Stimulated activated naive CD4-positive, alpha-beta T cell (primary cell): ENCODE measurements around the gene PPP1R26.

ENCODE experiments used
- DNase-seq, 6 experiments: peaks; one replicate each; lab custom pipeline; 2025; lab: John Stamatoyannopoulos, UW

PPP1R26 gene

DNA sequence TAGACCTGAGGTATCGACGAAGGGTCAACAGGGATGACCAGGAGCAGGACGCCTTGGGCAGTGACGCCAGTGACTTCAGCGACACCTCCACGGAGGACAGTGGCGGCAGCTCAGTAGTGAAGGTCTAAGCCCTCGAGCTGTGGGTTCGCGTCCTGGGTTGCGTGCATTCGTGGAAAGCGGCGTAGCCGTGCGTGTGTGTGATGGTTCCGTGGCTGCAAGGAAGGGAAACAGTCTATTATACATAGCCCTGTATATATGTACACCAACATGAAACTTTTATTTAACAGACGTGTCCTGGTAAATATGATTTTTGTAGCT lies 8.4 kb downstream of the PPP1R26 start:
- no peak for DNase-seq

DNA sequence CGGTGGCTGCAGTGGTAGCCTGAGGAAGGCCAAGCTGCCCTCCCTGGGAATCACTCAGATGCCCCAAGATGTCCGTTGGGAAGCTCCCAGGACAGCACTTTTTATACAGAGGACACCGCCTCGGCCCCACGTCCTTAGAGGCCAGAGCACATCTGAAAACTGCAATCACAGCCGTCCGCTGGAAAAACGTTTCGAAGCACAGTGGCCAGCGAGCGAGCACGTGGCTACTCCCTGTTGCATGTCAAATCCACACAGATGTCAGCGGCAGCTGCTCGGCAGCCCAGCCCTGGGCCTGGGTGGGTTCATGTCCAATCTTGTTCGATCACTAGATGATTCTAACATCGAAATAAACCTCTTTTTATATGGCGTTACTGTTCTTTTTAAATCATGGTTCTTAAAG lies 8.9 kb downstream of the PPP1R26 start:
- no peak for DNase-seq

DNA sequence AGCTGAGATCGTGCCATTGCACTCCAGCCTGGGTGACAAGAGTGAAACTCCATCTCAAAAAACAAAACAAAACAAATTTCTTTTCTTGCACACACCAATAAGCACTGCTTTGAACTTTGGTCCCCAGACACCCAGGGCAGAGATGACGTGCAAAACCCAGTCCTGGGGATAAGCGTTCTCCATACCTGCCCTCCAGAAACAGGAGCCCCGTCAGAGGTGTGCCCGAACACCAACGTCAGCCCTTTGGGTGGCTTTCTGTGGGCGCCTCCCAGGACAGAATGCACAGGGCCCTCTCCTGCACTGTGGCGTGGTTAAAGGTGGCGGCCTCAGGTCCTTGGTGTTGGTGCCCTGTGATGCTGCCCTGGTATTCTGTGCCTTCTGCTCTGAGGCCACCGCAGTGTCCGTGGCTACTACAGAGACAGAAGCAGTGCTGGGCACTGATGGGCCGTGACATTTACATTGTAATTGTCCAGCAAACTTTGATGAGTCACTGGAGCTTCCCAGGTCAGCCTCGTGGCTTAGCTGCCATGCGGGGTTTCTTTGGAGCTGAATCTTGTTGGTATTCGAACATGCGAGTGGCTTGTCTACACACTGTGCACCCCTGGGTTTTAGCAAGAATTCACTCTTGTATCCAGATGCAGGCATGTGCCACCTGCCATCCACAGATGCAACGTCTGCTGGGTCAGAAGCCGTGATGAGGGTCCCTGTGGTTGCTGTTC lies 9.8 kb downstream of the PPP1R26 start:
- DNase-seq = no peak

DNA sequence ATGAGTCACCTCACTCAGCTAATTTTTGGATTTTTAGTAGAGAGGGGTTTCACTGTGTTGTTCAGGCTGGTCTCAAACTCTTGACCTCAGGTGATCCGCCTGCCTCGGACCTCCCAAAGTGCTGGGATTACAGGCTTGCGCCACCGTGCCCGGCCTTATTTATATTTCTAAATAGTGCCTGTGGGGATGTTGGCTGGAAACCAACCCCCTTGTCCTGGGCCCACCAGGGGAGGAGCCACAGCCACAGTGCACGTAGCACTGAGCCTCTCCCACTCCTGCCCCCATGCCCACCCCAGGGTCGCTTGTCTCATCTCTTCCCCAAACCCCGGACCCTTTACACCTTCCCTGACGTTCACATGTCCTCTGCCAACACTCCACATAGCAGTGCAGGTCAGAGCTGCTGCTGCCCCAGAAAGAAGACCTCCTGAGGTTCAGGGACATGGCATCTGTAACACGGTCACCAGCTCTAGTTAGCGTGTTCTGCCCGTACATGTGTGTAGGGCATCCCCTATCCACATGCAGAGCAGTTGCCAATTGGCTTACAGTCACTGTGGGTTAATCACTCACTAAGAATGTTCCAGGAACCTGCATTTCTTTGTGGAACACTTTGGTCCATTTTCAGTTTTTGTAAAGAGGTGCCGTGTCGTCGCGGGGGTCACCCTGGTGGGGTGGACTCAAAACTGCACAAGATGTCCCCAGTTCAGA lies 10.7 kb downstream of the PPP1R26 start:
- DNase-seq = no peak

DNA sequence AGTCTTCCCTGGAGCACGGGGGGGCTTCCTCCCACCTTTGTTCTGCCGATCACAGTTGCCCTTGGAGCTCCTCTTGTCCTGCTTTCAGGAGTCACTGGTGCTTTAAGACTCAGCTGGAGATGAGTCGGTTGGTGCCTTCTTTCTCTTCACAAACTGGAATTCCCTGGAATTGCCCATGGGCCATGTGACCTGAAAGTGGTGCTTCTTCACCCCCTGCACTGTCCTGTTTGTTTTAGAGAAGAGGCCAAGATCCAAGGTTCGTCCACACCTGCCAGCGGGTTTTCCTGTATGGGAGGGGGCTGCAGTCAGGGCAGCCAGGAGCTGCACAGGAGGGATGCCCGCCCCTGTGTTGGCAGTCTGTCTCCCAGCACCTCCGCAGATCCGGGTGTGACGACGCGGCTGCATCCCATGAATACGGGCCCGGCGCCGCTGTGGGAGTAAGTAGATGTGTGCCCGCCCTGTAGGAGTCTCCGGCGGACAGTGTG lies 11.4 kb downstream of the PPP1R26 start:
- no peak for DNase-seq

DNA sequence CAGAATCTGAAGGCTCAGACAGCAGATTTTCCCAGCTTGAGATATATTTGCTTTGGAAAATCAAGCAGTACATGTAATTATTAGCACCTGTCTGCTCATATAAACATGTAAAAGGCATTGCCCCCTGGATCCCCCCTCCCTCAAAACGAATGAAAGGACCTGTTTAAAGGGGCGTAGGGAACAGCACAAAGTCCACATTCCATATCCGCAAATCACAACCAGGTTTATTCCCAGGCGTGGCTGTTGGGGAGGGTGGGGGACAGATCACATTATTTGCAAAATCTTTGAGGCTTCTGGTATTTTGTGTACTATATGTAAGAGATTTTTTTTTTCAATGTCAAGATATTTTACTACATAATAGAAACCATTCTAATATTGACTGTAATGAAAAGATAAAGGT lies 12.2 kb downstream of the PPP1R26 start:
- DNase-seq = no peak

DNA sequence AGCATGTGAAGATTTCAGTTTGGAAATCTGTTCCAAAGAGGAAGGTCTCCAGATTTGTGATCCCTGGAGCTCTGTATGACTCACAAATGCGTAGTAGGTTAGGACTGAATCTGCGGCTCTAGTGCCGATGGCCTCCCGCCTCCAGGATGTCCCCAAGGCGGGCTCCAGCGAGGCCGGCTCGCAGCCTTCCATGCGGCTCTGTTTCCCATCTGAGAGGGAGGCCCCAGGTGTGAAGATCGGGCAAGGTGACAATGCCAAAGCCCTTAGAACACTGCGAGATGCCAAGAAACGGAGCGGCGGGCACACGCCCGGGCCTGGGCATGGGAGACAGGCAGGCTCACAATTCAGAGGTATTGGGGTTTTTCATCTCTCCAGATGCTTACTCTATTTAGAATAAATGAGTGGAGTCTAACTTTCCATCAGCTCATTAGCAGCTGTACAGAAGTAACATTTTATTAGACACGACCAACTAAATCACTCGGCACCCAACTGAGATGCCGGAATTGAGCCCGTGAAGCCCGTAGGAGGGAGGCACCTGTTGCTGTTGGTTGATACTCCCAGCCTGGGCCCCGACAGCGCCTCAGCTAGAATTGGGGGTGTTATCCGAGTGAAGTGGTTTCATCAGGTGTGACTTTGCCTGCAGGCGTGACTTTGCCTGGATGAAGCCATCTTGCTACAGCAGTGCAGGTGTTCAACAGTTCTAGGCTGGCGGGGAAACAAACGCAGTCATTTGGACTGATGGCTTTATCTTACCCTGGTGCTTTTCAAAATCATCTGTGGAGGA lies 13.5 kb downstream of the PPP1R26 start:
- DNase-seq = no peak

DNA sequence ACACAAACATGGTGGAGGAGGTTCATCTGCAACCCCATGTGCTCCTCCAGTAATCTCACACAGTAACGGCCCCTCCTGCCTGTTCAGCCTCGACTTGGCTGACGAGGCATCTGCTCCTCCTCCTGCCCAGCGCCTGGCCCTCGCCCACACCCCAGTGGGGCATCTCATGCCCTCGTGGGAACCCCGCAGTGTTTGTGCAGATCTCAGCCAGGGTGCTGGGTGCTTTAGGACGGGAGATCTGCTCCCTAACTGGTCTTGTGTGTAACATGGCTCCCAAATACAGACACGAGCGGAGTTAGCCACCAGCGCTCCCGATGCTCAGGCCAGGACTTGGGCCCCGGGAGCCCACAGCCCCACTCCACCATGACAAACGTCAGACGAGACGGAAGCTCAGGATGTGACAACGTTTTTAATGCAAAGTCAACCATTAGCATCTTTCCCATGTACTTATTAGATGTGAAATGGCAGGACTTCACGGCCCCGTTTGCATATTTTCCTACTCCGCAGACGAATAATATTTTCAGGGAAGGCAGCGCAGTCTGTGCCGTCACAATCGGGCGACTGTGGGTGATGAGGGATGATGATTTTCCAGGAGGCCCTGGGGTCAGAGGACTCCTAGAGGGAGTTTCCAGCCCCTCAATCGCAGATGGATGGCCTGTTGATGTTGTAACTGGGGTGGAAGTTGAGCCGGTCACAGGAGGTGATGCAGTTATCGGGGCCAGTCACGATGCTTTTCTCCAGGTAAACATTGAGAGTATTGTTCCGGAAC lies 15.4 kb downstream of the PPP1R26 start:
- DNase-seq = no peak

DNA sequence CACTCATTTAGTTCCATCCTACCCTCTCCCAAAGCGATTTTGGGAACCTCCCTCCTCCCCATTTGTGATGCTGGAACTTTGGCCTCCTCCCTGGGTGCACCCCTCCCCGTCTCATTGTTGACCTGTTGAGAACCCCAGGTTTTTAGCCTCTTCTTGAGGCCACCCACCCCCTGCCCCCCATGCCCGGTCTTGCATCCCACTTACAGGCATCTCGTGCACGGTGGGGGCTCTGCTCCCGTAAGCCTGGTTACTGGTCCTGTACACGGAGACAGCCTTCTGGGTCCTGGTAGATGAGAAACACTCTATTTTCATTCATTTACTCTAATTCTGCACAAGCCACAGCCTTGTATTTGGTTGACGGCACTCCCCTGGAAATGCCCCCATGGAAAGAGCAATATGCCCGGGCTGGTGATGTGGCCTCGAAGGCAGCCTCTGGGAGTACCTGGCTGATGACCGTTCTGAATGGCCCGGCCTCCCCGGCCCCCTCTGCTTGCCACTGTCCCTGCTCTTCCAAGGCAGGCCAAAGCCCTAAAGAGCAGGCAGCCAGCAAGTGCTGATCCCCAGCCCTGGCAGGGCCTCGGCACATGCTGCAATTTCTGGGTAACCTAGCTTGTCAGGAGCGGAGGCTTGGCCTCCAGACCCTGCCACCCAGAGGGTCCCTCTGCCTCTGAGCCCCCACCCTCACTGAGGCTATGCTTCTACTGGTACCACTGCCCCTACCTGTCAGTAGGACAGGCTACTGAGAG lies 19.0 kb downstream of the PPP1R26 start:
- no peak for DNase-seq

DNA sequence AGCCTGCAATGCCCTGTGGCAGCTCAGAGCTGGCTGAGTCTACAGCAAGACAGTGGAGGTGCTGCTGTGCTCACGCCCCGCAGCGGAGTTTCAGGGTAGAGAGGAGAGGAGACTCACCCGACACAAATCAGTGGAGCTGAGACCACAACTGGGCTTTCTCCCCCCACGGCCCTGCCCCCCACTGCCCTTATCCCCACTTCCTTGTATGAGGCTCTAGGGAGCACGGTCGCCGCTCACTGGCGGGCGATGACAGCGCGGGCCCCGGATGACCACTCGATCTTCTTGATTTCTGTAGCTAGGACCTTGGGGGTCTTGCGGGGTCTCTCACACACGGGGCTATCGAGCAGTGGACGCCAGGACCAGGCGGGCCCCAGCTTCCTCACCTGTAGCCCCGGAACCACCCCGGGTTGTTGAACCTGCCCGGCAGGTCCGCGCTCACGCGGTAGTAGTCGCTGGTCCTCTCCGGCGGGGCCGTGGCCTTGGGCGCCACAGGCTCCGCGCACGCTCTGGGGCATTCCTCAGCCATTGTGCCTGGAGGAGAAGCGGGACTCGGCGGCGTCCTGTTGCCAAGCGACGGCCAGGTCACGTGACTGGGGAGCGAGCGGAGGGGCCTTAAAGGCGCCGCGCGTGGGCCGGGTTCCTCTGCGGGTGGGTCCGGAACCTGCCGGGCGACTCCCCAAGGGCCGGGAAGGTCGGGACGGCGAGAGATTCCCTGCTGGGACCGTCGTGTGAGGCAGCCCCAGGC lies 19.9 kb downstream of the PPP1R26 start:
- peak; percentile 64 to 90 (median 80) for DNase-seq

DNA sequence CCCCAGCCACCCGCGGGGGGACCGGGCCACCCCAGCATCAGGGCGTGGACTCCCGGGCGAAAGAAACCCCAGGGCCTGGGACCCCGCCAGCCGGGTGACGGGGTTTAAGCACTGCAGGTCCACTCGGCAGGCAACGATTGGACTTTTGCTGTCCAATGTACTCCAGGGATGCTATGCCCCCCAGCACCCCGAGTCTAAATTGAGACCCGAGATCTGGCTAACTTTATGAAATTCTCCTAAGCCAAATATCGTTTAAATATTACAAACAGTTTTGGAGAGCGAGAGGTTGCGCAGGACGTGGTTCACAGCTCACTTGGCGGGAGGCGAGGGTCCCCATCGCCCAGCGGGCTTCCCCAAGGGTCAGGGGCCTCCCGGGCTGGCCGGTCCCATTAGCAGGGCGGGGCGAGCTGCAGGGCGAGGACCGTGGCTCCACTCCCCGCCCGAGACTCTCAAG lies 20.5 kb downstream of the PPP1R26 start:
- DNase-seq = no peak

DNA sequence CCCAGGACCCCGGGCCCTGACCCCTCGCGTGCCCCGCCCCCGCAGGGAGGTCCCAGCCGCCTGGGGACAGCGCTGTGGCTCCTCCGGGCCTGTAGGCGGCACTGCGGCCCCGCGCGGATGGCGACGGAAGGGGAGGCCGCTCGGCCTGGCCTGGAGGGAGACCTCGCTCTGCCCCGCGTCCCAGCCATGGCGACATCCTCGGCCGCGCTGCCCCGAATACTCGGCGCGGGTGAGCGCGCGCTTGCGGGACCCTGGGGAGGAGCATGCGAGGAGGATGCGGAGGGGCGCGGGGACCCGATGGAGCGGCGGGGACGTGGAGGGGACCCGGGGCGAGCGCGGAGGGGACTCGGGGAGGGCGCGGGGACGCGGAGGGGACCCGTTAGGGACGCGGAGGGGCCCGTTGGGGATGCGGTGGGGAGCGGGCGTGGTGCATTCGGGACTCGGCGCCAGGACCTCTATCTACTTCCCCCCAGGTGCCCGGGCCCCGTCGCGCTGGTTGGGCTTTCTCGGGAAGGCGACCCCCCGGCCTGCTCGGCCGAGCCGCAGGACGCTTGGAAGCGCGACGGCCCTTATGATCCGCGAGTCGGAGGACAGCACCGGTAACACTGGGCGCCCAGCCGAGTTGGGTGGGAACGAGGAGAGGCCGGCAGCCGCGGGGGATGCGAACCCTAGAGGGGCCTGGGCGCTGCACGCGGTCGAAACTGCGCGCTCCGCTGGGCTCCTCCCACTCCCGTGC lies 21.1 kb downstream of the PPP1R26 start, which contains the start of gene MRPS2:
MRPS2 (plus strand) TSS at position 158 of the 736 bp plus-strand sequence; CDS start at position 187, 29 bp downstream.
- peak; percentile 55 to 82 (median 74) for DNase-seq

DNA sequence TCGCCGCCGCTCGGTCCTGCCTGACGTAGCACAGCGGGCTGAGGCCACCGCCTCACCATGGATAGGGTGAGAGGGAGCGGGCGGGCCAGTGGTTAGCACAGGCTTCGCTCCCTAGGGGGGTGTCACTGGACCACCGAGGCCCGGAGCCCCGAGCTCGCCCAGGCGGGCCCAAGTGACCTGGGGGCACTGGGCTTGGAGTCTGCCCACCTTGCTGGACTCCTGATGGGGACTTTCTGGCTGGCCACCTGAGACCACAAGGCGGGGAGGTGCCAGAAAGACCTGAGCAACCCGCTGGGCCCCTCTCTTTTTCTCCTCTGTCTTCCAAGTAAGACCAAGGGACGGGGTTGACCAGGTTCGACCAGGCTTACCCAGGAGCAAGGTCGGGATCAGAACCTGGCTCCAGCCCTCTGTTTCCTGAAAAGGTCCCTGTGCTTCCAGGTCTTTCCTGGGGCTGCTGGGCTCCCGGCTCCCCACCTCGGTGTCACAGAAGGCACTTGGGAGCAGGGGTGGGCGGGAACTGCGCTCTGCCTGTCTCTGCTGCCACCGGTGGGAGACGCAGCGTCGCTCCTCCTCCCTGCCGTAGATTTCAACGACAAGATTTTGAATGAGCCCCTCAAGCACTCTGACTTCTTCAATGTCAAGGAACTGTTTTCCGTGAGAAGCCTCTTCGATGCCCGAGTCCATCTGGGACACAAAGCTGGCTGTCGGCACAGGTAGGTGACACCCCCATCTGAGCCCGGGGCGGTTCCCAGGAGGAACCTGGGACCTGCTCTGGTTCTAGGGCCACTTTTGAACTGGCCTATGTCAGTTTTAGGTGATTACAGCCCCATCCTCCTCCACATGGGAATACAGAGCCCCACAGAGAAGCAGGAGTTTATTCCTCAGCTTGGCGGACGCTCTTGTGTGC lies 21.9 kb downstream of the PPP1R26 start:
- DNase-seq = no peak

DNA sequence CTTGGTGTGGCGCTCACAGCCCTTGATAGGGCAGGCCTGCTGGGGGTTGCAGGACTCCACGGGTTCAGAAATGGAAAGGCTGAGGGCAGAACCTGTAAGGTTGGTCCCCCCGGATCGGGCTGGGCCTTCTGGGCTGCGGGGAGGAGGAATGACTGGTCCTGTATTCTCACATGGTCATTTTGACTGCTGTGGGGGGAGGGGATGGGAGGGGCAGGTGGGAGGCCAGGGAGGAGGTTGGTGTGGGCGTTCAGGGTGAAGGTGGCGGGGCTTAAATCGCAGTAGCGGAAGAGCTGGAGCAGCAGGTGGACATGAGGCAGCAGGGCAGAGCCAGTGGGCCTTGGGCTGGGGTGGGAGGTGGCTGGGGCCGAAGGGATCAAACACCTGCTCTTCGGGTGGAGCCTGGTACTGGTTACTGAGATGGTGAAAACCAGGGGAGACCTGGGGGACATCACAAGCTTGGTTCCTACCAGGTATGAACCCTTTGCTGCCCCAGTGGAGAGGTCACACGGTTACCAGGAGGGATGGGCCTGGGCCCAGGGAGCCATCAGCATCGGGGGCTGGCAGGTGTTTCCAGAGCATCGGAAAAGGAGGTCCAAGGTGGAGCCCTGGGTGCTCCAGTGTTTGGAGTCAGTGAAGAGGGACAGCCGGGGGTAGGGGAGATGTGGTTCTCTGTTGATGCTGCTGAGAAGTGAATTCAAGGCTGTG lies 22.7 kb downstream of the PPP1R26 start:
- no peak for DNase-seq

DNA sequence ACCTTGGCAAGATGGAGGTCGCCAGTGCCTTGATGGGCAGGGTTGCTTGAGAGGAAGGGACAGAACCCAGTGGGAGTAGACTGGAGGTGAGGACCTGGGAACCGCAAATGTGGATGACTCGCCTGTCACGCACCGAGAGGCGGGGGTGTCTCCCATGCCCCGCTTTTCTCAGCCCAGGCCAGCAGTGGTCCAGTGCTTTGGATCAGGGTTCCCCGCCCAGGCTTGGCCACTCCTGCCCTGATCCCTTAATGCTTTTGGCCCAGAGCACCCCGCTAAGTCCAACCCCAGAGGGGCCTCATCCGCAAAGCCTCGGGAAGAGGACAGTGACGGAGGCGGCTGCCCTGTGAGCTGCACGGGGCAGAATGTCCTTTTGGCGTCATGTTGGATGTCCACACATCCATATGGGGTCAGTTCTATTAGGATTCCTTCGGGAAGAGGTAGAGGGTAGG lies 23.3 kb downstream of the PPP1R26 start:
- no peak for DNase-seq

DNA sequence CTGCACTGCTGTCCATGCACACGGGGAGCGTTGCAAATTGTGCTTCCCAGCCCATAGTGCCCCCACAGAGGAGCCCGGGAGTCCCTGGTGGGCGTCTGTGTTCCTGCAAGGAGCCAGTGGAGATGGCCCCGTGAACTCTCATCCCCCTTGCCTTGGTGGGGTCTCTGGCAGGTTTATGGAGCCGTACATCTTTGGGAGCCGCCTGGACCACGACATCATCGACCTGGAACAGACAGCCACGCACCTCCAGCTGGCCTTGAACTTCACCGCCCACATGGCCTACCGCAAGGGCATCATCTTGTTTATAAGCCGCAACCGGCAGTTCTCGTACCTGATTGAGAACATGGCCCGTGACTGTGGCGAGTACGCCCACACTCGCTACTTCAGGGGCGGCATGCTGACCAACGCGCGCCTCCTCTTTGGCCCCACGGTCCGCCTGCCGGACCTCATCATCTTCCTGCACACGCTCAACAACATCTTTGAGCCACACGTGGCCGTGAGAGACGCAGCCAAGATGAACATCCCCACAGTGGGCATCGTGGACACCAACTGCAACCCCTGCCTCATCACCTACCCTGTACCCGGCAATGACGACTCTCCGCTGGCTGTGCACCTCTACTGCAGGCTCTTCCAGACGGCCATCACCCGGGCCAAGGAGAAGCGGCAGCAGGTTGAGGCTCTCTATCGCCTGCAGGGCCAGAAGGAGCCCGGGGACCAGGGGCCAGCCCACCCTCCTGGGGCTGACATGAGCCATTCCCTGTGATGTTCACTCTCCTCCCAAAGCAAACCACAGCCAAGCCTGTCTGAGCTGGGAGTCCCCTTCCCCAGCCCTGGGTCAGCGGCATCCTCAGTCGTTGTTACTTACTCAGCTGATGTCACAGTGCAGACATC lies 24.0 kb downstream of the PPP1R26 start:
- DNase-seq = no peak
